ENCODE data around the gene SDHA. TPM values are rescaled to one million over a fixed set of nuclear protein-coding genes. Genes with fewer than 3 reads are reported as not detected.
"Not testable (repeated sequence)": the region's sequence is repeated elsewhere in the genome, so short reads cannot be mapped to it uniquely, and the experiment has no call there.

SDHA gene
- total and polyA plus RNA-seq, 2 donors = 58.3 to 106 TPM

DNA sequence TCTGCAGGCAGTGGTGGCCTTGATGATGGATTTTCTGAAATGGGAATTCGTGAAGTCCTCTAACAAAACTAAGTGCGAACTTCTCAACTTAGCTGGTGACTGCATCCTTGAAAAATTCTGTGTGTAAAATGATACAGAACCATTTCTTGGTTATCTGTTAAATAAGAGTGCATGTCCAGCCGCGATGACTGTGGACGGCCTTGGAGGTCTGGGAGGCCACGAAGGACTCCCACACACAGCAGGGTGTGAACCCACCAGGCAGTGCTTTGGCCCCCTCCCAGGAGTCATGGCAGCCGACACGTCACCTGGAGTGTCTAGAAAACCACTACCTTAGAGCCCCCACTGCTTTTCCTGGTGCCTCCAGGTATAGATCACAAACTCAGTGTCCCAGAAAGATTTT is 85.6 kb downstream of the SDHA start:
- H3K4me1 ChIP-seq (ENCODE audit: insufficient read depth); H3K27ac ChIP-seq (ENCODE audit: low read depth); H3K4me3 ChIP-seq (ENCODE audit: low read depth, low read length); DNase-seq (ENCODE audit: extremely low spot score); H3K36me3 ChIP-seq (ENCODE audit: insufficient read depth): not testable (repeated sequence)
- WGBS = 85% methylated on average over 8 of the region's 8 CpGs

DNA sequence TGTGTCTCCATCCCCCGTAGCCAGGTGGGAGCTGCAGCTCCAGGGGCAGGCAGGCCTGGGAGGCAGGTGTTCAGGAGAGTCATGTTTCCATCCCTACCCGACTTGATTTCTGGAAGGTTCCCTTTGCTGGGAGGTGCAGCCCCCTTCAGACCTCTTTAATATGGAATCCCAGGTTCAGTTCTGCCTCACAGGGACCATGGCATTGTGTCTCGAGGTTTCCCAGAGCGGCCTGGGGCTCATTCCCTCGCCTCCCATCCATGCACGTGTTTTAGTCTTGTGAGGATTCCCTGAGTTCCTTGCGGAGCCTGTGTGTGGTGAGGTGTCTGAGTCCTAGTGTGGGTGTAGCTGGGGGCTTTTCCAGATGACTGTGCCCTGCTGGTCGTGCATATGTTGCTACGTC is 86.9 kb downstream of the SDHA start:
- H3K36me3 ChIP-seq (ENCODE audit: insufficient read depth) = no peaks in the 10 kb centered on the region
- DNase-seq (ENCODE audit: extremely low spot score) = no peak
- H3K4me3 ChIP-seq (ENCODE audit: low read depth, low read length) = no peak overlapping the region
- H3K4me1 ChIP-seq (ENCODE audit: insufficient read depth) = no peaks in the 10 kb centered on the region
- 86% methylated on average over 9 of the region's 9 CpGs for WGBS
- H3K27ac ChIP-seq (ENCODE audit: low read depth) = no peak overlapping the region

DNA sequence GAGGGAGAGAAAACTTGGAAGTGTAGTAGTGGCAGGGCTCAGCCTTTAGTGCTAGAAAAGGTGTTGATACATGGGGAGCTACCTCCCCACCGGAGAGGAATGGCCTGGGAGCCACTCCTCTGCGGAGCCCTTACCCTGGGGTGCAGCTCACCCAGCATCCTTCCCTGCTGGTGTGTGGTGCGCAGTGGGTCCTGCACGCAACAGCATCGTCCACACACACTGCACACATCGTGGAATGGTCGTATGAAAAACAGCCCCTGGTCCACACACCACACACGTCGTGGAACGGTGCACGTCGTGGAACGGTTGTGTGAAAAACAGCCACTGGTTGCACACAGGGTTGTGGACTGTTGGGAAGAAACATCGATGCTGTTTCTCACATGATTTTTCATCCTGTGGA is 87.3 kb downstream of the SDHA start:
- no peak for DNase-seq (ENCODE audit: extremely low spot score)
- H3K27ac ChIP-seq (ENCODE audit: low read depth) = no peak overlapping the region
- H3K4me3 ChIP-seq (ENCODE audit: low read depth, low read length) = no peak overlapping the region
- 91% methylated on average over 14 of the region's 14 CpGs for WGBS
- no peaks in the 10 kb centered on the region for H3K4me1 ChIP-seq (ENCODE audit: insufficient read depth)
- no peaks in the 10 kb centered on the region for H3K36me3 ChIP-seq (ENCODE audit: insufficient read depth)

DNA sequence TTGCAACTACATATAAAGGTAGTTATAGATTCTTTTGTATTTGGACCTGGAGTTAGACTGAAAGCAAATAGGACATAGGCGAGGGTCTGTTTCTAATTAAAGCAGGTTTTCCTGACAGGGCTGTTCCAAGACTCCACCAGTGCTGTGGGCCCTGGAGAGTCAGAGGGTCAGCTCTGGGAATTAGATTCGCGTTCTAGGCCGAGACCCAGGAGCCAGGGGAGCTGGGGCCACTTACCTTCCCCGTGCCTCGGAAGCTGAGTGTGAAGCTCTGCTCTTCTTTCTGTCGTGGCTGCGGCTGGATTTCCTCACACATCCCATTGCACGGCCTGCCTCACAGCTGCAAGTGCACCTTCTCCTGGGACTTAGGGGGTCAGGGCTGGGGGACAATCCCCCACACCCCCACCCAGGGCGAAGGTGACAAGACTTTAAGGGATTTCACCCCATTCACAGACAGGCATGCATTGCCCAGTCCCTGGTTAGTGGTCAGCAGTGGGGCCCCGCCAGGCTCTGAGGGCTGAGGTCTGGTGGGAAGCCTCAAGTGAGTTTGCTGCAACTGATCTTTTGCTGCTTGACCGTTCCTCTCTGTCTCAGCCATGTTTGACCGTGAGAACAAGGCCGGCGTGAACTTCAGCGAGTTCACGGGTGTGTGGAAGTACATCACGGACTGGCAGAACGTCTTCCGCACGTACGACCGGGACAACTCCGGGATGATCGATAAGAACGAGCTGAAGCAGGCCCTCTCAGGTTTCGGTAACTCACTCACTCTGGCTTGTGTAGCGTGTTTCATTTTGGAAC is 88.1 kb downstream of the SDHA start:
- DNase-seq (ENCODE audit: extremely low spot score) = no peak
- WGBS = 88% methylated on average over 28 of the region's 28 CpGs
- no peak overlapping the region for H3K4me3 ChIP-seq (ENCODE audit: low read depth, low read length)
- H3K4me1 ChIP-seq (ENCODE audit: insufficient read depth) = no peaks in the 10 kb centered on the region
- H3K36me3 ChIP-seq (ENCODE audit: insufficient read depth) = no peaks in the 10 kb centered on the region
- H3K27ac ChIP-seq (ENCODE audit: low read depth) = no peak overlapping the region

Other genes starting within 250 kb of the SDHA start
- gene PLEKHG4B, start 126.2 kb upstream of the SDHA start, total RNA-seq = 3.7 TPM
- gene PLEKHG4B, start 126.2 kb upstream of the SDHA start, polyA plus RNA-seq = 0.01 TPM
- 0.58 TPM for gene LRRC14B, start 26.8 kb upstream of the SDHA start, total RNA-seq
- gene LRRC14B, start 26.8 kb upstream of the SDHA start, polyA plus RNA-seq = not detected
- 5.7 TPM for gene CCDC127, start 167 bp upstream of the SDHA start, total RNA-seq
- gene CCDC127, start 167 bp upstream of the SDHA start, polyA plus RNA-seq = 6.5 TPM
- gene PDCD6, start 53.3 kb downstream of the SDHA start, total RNA-seq = 64.5 TPM
- gene PDCD6, start 53.3 kb downstream of the SDHA start, polyA plus RNA-seq = 140 TPM
- 6.7 TPM for gene AHRR, start 103.4 kb downstream of the SDHA start, total RNA-seq
- gene AHRR, start 103.4 kb downstream of the SDHA start, polyA plus RNA-seq = 6.5 TPM
- 31.7 TPM for gene EXOC3, start 224.9 kb downstream of the SDHA start, total RNA-seq
- gene EXOC3, start 224.9 kb downstream of the SDHA start, polyA plus RNA-seq = 61.4 TPM

Measured in urinary bladder (tissue), 4 donors.